Breast epithelium (tissue), 4 donors: Measurements from ENCODE around the gene SLC5A6. TPM values are rescaled to one million over a fixed set of nuclear protein-coding genes. Genes with fewer than 3 reads are reported as not detected.

Source experiments
- DNase-seq, 2 donors: peaks; one replicate each; pipeline ENCODE4 v3.0.0-alpha.2; 2019; ENCODE audit warnings: low spot score in 2 of 2
- H3K27ac ChIP-seq, 2 donors: fragments of 200-600 bp; sonication (generic) in 1 of 2; one replicate each; pipeline ENCODE4 v1.5.1; 2016 to 2019; ENCODE audit warnings: mild to moderate bottlenecking in 1 of 2
- H3K27me3 ChIP-seq, 2 donors: fragments of 200-600 bp; sonication (generic) in 1 of 2; one replicate each; pipeline versions ENCODE4 v1.5.1 to v1.6.0; 2017 to 2019; ENCODE audit warnings: control low read depth in 1 of 2, mild to moderate bottlenecking in 1 of 2
- H3K36me3 ChIP-seq: fragments of 200-600 bp; one replicate; pipeline ENCODE4 v1.5.1; 2019
- H3K4me1 ChIP-seq, 2 donors: fragments of 200-600 bp; sonication (generic); one replicate each; pipeline ENCODE4 v1.5.1; 2016 to 2019; ENCODE audit warnings: control low read depth in 1 of 2
- H3K4me3 ChIP-seq, 3 donors: fragments of 200-600 bp; sonication (generic); 1 replicate in 2 of 3; 2 replicates in 1 of 3; pipeline ENCODE4 v1.5.1; 2016 to 2019; ENCODE audit warnings: mild to moderate bottlenecking in 3 of 3, moderate library complexity in 2 of 3
- H3K9me3 ChIP-seq, 2 donors: fragments of 200-600 bp; sonication (generic) in 1 of 2; one replicate each; pipeline ENCODE4 v1.5.1; 2016 to 2019; ENCODE audit warnings: control low read depth in 1 of 2
- POLR2A ChIP-seq: fragments of 450-650 bp; IDR thresholded peaks from one replicate; pipeline ENCODE4 v1.6.1; 2016; ENCODE audit warnings: antibody characterized with exemption, mild to moderate bottlenecking, moderate library complexity
- POLR2AphosphoS5 ChIP-seq, 3 donors: sonication (generic); formaldehyde crosslinking; IDR thresholded peaks; one replicate each; pipeline ENCODE4 v1.6.1; 2017; ENCODE audit warnings: antibody characterized with exemption in 3 of 3
- intact Hi-C: fragments of 100-400 bp; cut with DNase I; formaldehyde crosslinking; loops from one replicate; pipeline ENCODE4 v1.15.1; 2023; ENCODE audit warnings: low total_unique reads
- total RNA-seq, 3 donors: library from RNA; depleted of rRNA; stranded (reverse); fragments of >200 nt; gene quantifications; one replicate each; pipeline ENCODE4 v1.1.0, GENCODE V29; 2016
- TF ChIP-seq, protein P1 (sequence below), 3 donors: fragments of 450-650 bp; IDR thresholded peaks; one replicate each; pipeline ENCODE4 v1.5.1; 2016 to 2017; ENCODE audit warnings: antibody characterized with exemption in 3 of 3, mild to moderate bottlenecking in 3 of 3, moderate library complexity in 3 of 3

SLC5A6 gene
- total RNA-seq, 3 donors from 2014 or later = 43.4 to 86.2 (median 84.9) TPM

DNA sequence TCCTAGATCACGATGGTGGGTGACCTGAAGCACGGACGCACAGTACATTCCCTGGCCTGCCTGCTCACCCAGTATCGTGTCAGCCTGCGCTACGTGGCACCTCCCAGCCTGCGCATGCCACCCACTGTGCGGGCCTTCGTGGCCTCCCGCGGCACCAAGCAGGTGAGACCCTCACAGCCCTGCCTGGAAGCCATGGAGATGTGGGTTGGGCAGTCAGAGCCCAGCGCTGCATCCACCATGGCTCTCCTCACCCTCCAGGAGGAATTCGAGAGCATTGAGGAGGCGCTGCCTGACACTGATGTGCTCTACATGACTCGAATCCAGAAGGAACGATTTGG is 30.5 kb upstream of the SLC5A6 start:
- TF ChIP-seq POLR2A = no peak
- TF ChIP-seq, protein P1, sequence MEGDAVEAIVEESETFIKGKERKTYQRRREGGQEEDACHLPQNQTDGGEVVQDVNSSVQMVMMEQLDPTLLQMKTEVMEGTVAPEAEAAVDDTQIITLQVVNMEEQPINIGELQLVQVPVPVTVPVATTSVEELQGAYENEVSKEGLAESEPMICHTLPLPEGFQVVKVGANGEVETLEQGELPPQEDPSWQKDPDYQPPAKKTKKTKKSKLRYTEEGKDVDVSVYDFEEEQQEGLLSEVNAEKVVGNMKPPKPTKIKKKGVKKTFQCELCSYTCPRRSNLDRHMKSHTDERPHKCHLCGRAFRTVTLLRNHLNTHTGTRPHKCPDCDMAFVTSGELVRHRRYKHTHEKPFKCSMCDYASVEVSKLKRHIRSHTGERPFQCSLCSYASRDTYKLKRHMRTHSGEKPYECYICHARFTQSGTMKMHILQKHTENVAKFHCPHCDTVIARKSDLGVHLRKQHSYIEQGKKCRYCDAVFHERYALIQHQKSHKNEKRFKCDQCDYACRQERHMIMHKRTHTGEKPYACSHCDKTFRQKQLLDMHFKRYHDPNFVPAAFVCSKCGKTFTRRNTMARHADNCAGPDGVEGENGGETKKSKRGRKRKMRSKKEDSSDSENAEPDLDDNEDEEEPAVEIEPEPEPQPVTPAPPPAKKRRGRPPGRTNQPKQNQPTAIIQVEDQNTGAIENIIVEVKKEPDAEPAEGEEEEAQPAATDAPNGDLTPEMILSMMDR (IDR thresholded peaks at IDR 0.05) = no peak
- TF ChIP-seq POLR2AphosphoS5 (IDR thresholded peaks at IDR 0.05) = no peak
- H3K36me3 ChIP-seq = peaks cover 20% of the 10 kb centered on the region

DNA sequence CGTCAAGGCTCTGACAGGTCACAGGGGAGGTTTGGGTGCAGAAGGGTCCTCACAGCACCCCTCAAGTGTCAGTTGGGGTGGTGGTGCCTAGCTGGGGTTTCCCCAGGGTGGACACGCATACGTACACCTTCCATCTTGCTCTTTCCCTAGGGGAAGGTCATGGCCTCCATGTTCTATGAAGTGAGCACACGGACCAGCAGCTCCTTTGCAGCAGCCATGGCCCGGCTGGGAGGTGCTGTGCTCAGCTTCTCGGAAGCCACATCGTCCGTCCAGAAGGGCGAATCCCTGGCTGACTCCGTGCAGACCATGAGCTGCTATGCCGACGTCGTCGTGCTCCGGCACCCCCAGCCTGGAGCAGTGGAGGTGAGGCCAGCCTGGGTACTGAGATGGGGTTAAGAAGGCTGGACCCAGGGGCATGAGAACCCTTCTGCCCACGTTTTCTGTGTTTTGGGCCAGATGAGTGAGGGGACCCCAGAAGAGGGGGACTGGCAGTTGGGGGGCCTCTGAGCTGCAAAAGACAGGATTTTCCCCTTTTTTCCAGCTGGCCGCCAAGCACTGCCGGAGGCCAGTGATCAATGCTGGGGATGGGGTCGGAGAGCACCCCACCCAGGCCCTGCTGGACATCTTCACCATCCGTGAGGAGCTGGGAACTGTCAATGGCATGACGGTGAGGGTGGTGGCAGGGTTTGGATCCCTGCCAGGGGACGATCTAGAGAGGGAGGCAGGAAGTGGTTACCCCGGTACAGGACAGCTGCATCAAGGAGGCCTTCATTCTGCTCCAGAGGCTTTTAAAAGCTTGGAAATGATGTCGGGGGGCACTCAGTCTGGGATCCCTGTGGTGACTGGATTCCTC is 29.9 kb upstream of the SLC5A6 start:
- no peaks in the 10 kb centered on the region for H3K4me1 ChIP-seq
- no peak overlapping the region for H3K27ac ChIP-seq
- no peak overlapping the region for H3K4me3 ChIP-seq
- H3K36me3 ChIP-seq = peaks cover 20% of the 10 kb centered on the region
- DNase-seq = no peak
- H3K9me3 ChIP-seq = no peaks in the 10 kb centered on the region
- intact Hi-C loops = no loop called here
- no peaks in the 10 kb centered on the region for H3K27me3 ChIP-seq
- TF ChIP-seq, protein P1 (IDR thresholded peaks at IDR 0.05) = no peak
- TF ChIP-seq POLR2AphosphoS5 (IDR thresholded peaks at IDR 0.05) (no peak), POLR2A (no peak)

More for the DNA sequence above, 30.5 kb upstream of the SLC5A6 start:
- intact Hi-C loops = no loop called here
- no peak overlapping the region for H3K27ac ChIP-seq
- no peaks in the 10 kb centered on the region for H3K4me1 ChIP-seq
- no peaks in the 10 kb centered on the region for H3K9me3 ChIP-seq
- no peak for DNase-seq
- H3K4me3 ChIP-seq = no peak overlapping the region
- no peaks in the 10 kb centered on the region for H3K27me3 ChIP-seq

DNA sequence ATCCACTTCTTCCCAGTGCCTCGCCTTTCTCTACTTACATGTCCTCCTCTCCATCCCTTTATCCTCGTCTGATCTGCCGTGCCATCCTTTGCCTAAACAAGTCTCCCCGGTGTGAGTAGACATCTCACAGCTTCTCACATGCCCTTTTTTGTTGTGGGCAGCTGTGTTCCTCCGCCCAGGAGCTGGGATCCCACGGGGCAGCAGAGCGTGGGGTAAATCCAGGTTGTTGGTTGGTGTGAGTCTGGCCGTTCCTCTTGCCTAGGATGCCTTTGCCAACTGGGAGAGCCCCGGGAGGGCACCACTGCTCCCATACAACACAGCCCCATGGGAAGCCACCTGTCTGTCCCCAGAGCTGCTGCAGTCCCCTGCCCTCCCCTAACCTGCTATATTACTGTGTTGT is 28.3 kb upstream of the SLC5A6 start:
- TF ChIP-seq POLR2AphosphoS5 (IDR thresholded peaks at IDR 0.05) (no peak), POLR2A (no peak)
- TF ChIP-seq, protein P1 (IDR thresholded peaks at IDR 0.05) = no peak
- Histone ChIP-seq H3K9me3 (no peaks in the 10 kb centered on the region), H3K4me3 (no peak overlapping the region), H3K4me1 (no peaks in the 10 kb centered on the region), H3K36me3 (peaks cover 20% of the 10 kb centered on the region), H3K27me3 (no peaks in the 10 kb centered on the region), H3K27ac (no peak overlapping the region)
- intact Hi-C loops = no loop called here
- no peak for DNase-seq

DNA sequence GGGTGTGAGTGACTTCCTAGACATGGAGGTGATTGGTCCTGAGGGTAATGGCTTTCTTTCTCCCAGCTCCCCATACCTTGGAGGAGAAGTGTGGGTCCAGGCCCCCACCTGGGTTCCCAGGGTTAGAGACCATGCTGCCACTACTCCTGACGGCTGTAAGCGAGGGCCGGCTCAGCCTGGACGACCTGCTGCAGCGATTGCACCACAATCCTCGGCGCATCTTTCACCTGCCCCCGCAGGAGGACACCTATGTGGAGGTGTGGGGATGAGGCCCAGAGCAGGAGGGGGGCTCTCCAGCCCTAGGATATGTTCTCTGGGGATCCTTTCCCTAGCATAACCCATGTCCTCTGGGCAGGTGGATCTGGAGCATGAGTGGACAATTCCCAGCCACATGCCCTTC is 26.9 kb upstream of the SLC5A6 start:
- Histone ChIP-seq H3K36me3 (peaks cover 20% of the 10 kb centered on the region), H3K27ac (no peak overlapping the region), H3K4me1 (no peaks in the 10 kb centered on the region), H3K4me3 (no peak overlapping the region), H3K27me3 (no peaks in the 10 kb centered on the region), H3K9me3 (no peaks in the 10 kb centered on the region)
- no peak for DNase-seq
- no peak for TF ChIP-seq POLR2AphosphoS5 (IDR thresholded peaks at IDR 0.05)
- no peak for TF ChIP-seq POLR2A
- intact Hi-C loops = no loop called here

- intact Hi-C loops = no loop called here
- no peak overlapping the region for H3K27ac ChIP-seq
- H3K36me3 ChIP-seq = peaks cover 29% of the 10 kb centered on the region
- no peaks in the 10 kb centered on the region for H3K9me3 ChIP-seq
- no peak for DNase-seq
- no peak overlapping the region for H3K4me3 ChIP-seq
- TF ChIP-seq POLR2AphosphoS5 (IDR thresholded peaks at IDR 0.05) (no peak), POLR2A (no peak)
- TF ChIP-seq, protein P1 (IDR thresholded peaks at IDR 0.05) = no peak
- no peaks in the 10 kb centered on the region for H3K4me1 ChIP-seq
- H3K27me3 ChIP-seq = no peaks in the 10 kb centered on the region
Measured at GRCh38 chr2:27237341-27237945, 25.4 kb upstream of the SLC5A6 start.
